HG03469 (cell line): Measurements from ENCODE around the gene PCDHA13.
"Not testable (repeated sequence)": the region's sequence is repeated elsewhere in the genome, so short reads cannot be mapped to it uniquely, and the experiment has no call there.

ENCODE experiments used
- ATAC-seq: cut with Tn5 transposase; IDR thresholded peaks from one replicate; pipeline ENCODE4 v1.9.1; 2021; ENCODE audit warnings: mild to moderate bottlenecking, moderate library complexity, moderate number of reproducible peaks; ENCODE audit not compliant: unreplicated experiment

PCDHA13 gene

GRCh38 chr5:140869555-140869886 lies 12.4 kb upstream of the PCDHA13 start:
- no peak for ATAC-seq

DNA sequence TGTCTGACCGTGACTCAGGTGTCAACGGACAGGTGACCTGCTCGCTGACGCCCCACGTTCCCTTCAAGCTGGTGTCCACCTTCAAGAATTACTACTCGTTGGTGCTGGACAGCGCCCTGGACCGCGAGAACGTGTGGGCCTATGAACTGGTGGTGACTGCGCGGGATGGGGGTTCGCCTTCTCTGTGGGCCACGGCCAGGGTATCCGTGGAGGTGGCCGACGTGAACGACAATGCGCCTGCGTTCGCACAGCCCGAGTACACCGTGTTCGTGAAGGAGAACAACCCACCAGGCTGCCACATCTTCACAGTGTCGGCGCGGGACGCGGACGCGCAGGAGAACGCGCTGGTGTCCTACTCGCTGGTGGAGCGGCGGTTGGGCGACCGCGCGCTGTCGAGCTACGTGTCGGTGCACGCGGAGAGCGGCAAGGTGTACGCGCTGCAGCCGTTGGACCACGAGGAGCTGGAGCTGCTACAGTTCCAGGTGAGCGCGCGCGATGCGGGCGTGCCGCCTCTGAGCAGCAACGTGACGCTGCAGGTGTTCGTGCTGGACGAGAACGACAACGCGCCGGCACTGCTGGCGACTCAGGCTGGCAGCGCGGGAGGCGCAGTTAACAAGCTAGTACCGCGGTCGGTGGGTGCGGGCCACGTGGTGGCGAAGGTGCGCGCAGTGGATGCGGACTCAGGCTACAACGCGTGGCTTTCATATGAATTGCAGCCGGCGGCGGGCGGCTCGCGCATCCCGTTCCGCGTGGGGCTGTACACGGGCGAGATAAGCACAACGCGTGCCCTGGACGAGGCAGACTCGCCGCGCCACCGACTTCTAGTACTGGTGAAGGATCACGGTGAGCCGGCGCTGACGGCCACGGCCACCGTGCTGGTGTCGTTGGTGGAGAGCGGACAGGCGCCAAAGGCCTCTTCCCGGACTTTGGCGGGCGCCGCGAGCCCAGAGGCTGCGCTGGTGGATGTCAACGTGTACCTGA lies 11.4 kb upstream of the PCDHA13 start:
- no peak for ATAC-seq

GRCh38 chr5:140875085-140876065 lies 6.5 kb upstream of the PCDHA13 start, which contains the start of gene PCDHA12:
Gene PCDHA12, plus strand, starts transcription at chr5:140875308. Its CDS starts 165 bp downstream, at chr5:140875473.
- no peak for ATAC-seq

- not testable (repeated sequence) for ATAC-seq
These were observed 5.2 kb upstream of the PCDHA13 start for GRCh38 chr5:140876541-140877261.

- ATAC-seq: no peak
These were observed 4.7 kb upstream of the PCDHA13 start for GRCh38 chr5:140877262-140877581.

GRCh38 chr5:140882591-140882899 lies 621 bp downstream of the PCDHA13 start:
- no peak for ATAC-seq

DNA sequence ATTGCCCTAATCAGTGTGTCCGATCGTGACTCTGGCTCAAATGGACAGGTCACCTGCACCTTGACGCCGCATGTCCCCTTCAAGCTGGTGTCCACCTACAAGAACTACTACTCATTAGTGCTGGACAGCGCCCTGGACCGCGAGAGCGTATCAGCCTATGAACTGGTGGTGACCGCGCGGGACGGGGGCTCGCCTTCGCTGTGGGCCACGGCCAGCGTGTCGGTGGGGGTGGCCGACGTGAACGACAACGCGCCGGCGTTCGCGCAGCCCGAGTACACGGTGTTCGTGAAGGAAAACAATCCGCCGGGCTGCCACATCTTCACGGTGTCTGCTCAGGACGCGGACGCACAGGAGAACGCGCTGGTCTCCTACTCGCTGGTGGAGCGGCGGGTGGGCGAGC lies 1.4 kb downstream of the PCDHA13 start:
- no peak for ATAC-seq

DNA sequence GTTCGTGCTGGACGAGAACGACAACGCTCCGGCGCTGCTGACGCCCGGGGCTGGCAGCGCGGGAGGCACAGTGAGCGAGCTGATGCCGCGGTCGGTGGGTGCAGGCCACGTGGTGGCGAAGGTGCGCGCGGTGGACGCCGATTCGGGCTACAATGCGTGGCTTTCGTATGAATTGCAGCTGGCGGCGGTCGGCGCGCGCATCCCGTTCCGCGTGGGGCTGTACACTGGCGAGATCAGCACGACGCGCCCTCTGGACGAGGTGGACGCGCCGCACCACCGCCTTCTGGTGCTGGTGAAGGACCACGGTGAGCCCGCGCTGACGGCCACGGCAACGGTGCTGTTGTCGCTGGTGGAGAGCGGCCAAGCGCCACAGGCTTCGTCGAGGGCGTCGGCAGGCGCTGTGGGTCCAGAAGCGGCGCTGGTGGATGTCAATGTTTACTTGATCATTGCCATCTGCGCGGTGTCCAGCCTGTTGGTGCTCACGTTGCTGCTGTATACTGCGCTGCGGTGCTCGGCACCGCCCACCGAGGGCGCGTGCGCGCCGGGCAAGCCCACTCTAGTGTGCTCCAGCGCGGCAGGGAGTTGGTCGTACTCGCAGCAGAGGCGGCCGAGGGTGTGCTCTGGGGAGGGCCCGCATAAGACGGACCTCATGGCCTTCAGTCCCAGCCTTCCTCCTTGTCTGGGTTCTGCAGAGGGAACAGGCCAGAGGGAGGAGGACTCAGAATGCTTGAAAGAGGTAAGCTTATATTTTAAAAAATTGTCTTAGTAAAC lies 2.2 kb downstream of the PCDHA13 start:
- no peak for ATAC-seq

- no peak for ATAC-seq
These were observed 34.4 kb downstream of the PCDHA13 start for GRCh38 chr5:140916325-140916724.

- no peak for ATAC-seq
These were observed 41.7 kb downstream of the PCDHA13 start for GRCh38 chr5:140923601-140924000.

DNA sequence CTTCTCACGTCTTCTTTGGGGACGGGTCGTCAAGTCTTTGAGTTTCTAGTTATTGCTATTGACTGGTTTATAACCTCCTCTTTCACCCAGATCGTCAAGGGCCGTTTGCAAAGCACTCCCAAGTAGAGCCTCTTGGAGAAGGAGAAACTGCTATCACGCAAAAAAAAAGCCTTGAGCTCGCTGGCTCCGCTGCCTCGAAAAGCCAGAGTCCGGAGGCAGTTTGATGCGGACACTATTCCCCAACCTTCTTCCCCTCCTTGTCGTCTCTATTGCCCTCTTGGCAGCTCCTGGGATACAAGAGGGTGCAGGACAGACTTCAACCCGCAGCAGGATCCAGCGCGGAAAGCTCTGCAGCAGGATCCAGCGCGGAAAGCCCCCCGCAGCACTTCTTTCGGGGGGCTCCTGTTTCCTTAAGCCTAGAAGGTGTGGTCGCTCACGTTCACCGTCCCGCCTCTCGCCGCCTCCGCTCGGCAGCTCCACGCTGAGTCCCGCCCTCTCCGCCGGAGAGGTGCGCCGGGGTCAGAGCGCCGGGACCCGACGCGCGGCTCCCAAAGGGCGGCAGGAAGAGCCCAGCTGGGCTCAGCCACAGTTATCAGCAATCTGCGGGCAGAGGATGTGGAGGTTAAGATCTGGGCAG lies 44.0 kb downstream of the PCDHA13 start, which contains the start of gene PCDHAC1:
PCDHAC1 (plus strand) TSS at position 494 of the 637 bp plus-strand sequence. CDS start 594 bp downstream, outside the sequence.
- no peak for ATAC-seq

DNA sequence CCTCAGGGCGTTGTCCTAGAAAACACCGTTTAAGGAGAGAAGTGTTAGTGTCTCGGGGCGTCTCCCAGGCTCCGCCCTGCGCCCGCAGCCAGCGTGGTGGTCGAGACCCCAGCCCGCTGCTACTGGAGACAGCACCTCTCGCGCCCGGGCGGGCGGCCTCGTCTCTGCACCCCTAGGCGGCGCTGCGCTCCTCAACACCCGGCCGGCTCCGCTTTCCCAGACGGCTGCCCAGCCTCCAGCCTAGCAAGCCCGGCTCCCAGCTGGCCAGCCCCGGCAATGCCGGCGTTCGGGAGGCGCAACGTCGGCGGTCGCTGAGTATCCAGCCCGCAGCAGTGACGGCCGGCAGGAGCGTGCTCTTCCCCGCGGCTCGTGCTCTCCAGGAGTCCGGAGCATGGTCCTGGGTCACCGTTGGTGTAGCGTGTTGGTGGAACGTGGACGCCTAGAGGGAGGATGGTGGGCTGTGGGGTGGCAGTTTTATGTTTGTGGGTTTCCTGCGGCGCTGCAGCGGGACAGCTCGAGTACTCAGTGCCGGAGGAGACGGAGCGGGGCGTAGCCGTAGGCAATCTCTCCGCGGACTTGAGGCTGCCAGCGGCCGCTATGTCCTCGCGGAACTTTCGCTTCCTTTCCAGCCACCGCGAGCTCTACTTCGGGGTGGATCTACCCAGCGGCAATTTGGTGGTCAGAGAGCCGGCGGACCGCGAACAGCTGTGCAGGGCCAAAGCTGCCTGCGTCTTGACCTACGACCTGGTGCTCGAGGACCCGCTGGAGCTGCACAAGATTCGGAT lies 44.7 kb downstream of the PCDHA13 start:
- no peak for ATAC-seq

GRCh38 chr5:140927228-140927573 lies 45.3 kb downstream of the PCDHA13 start:
- no peak for ATAC-seq
